Measurements from ENCODE around the gene DAAM1. TPM values are rescaled to one million over a fixed set of nuclear protein-coding genes. Genes with fewer than 3 reads are reported as not detected.

DAAM1 gene
- total RNA-seq, 1 experiment from 2014 or later = 30.4 TPM

DNA sequence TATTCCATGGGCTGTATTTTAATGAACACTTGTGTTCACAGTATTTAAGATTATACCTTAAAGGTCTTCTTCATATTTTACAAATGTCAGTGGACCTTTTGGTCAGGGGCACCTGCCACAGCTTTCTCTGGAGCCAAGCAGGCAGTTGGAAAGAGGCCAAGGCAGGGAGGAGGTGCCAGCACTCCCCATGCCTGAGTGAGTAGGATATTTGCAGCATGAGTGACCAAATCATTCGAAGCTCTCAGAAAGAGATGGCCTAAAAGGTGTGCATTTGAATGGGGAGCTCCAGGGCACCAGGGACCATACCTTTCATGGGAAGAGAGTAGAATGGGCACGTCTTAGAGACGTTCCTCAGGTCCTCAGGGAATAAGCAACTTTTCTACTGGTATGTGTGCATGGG is 155.1 kb downstream of the DAAM1 start:
- Mint-ChIP-seq H3K4me1 (peaks cover 65% of the 10 kb centered on the region), H3K27me3 (ENCODE audit: low read depth) (no peaks in the 10 kb centered on the region), H3K36me3 (peaks cover 7% of the 10 kb centered on the region), H3K9me3 (no peaks in the 10 kb centered on the region), H3K27ac (no peak overlapping the region), H3K4me3 (no peak overlapping the region)
- POLR2A ChIA-PET = no interaction called here
- TF ChIP-seq CREM (CRISPR knock-in tag; IDR thresholded peaks at IDR 0.05) = no peak
- CTCF ChIA-PET = interaction anchor here (1.5 kb wide), 1 partner anchor 101 kb away, joined by 5 read pairs; no protein-coding TSS in a partner anchor
- DNase-seq (ENCODE audit: low spot score) = no peak
- peak; percentile 48 for ATAC-seq

DNA sequence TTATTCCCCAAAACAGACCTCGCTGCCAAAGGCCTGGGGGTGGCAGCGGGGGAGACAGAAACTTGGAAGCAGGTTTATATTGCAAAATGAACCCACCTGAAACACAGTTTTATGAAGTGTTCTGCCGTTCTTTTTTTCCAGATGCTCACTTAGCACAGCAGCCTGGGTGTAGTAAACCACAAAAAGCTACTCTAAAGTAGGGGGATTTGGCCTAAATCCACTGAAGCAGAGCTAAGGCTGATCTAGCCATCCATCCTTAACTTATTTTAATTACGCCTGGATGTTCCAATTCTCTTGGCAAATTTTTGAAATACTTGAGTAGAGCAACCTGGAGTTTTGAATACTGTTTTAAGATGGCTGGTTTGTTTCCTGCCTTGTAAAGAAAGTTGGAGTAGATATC is 155.5 kb downstream of the DAAM1 start:
- no peak for DNase-seq (ENCODE audit: low spot score)
- peak; percentile 13; the same call in 1 of the 2 replicates for ATAC-seq
- H3K9me3 Mint-ChIP-seq = no peaks in the 10 kb centered on the region
- H3K4me3 Mint-ChIP-seq = no peak overlapping the region
- ChIA-PET CTCF (interaction anchor here (1.5 kb wide), 1 partner anchor 100 kb away, joined by 5 read pairs; no protein-coding TSS in a partner anchor), POLR2A (no interaction called here)
- no peak overlapping the region for H3K27ac Mint-ChIP-seq
- H3K4me1 Mint-ChIP-seq = peaks cover 61% of the 10 kb centered on the region
- no peaks in the 10 kb centered on the region for H3K27me3 Mint-ChIP-seq (ENCODE audit: low read depth)
- H3K36me3 Mint-ChIP-seq = peaks cover 7% of the 10 kb centered on the region
- TF ChIP-seq NR2C2 (CRISPR knock-in tag; IDR thresholded peaks at IDR 0.05) (no peak), ZNF416 (CRISPR knock-in tag; IDR thresholded peaks at IDR 0.05) (no peak), TEAD1 (CRISPR knock-in tag; IDR thresholded peaks at IDR 0.05) (no peak), ZBTB21 (CRISPR knock-in tag; IDR thresholded peaks at IDR 0.05; ENCODE audit: borderline replicate concordance) (no peak), RELA (CRISPR knock-in tag; IDR thresholded peaks at IDR 0.05; ENCODE audit: borderline replicate concordance) (no peak), NR1H2 (CRISPR knock-in tag; IDR thresholded peaks at IDR 0.05) (no peak), GABPB1 (CRISPR knock-in tag; IDR thresholded peaks at IDR 0.05) (no peak), JAZF1 (CRISPR knock-in tag; IDR thresholded peaks at IDR 0.05) (no peak), ZNF121 (CRISPR knock-in tag; IDR thresholded peaks at IDR 0.05) (no peak)
- TF ChIP-seq, protein P1, sequence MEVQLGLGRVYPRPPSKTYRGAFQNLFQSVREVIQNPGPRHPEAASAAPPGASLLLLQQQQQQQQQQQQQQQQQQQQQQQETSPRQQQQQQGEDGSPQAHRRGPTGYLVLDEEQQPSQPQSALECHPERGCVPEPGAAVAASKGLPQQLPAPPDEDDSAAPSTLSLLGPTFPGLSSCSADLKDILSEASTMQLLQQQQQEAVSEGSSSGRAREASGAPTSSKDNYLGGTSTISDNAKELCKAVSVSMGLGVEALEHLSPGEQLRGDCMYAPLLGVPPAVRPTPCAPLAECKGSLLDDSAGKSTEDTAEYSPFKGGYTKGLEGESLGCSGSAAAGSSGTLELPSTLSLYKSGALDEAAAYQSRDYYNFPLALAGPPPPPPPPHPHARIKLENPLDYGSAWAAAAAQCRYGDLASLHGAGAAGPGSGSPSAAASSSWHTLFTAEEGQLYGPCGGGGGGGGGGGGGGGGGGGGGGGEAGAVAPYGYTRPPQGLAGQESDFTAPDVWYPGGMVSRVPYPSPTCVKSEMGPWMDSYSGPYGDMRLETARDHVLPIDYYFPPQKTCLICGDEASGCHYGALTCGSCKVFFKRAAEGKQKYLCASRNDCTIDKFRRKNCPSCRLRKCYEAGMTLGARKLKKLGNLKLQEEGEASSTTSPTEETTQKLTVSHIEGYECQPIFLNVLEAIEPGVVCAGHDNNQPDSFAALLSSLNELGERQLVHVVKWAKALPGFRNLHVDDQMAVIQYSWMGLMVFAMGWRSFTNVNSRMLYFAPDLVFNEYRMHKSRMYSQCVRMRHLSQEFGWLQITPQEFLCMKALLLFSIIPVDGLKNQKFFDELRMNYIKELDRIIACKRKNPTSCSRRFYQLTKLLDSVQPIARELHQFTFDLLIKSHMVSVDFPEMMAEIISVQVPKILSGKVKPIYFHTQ (CRISPR knock-in tag; IDR thresholded peaks at IDR 0.05) = no peak
- TF ChIP-seq, protein P2, sequence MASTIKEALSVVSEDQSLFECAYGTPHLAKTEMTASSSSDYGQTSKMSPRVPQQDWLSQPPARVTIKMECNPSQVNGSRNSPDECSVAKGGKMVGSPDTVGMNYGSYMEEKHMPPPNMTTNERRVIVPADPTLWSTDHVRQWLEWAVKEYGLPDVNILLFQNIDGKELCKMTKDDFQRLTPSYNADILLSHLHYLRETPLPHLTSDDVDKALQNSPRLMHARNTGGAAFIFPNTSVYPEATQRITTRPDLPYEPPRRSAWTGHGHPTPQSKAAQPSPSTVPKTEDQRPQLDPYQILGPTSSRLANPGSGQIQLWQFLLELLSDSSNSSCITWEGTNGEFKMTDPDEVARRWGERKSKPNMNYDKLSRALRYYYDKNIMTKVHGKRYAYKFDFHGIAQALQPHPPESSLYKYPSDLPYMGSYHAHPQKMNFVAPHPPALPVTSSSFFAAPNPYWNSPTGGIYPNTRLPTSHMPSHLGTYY (CRISPR knock-in tag; IDR thresholded peaks at IDR 0.05) = no peak
- TF ChIP-seq, protein P3, sequence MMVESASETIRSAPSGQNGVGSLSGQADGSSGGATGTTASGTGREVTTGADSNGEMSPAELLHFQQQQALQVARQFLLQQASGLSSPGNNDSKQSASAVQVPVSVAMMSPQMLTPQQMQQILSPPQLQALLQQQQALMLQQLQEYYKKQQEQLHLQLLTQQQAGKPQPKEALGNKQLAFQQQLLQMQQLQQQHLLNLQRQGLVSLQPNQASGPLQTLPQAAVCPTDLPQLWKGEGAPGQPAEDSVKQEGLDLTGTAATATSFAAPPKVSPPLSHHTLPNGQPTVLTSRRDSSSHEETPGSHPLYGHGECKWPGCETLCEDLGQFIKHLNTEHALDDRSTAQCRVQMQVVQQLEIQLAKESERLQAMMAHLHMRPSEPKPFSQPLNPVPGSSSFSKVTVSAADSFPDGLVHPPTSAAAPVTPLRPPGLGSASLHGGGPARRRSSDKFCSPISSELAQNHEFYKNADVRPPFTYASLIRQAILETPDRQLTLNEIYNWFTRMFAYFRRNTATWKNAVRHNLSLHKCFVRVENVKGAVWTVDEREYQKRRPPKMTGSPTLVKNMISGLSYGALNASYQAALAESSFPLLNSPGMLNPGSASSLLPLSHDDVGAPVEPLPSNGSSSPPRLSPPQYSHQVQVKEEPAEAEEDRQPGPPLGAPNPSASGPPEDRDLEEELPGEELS (CRISPR knock-in tag; IDR thresholded peaks at IDR 0.05) = no peak
- TF ChIP-seq, protein P4, sequence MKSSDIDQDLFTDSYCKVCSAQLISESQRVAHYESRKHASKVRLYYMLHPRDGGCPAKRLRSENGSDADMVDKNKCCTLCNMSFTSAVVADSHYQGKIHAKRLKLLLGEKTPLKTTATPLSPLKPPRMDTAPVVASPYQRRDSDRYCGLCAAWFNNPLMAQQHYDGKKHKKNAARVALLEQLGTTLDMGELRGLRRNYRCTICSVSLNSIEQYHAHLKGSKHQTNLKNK (CRISPR knock-in tag; IDR thresholded peaks at IDR 0.05) = no peak
- TF ChIP-seq, protein P5, sequence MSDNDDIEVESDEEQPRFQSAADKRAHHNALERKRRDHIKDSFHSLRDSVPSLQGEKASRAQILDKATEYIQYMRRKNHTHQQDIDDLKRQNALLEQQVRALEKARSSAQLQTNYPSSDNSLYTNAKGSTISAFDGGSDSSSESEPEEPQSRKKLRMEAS (CRISPR knock-in tag; IDR thresholded peaks at IDR 0.05) = no peak
- TF ChIP-seq, protein P6, sequence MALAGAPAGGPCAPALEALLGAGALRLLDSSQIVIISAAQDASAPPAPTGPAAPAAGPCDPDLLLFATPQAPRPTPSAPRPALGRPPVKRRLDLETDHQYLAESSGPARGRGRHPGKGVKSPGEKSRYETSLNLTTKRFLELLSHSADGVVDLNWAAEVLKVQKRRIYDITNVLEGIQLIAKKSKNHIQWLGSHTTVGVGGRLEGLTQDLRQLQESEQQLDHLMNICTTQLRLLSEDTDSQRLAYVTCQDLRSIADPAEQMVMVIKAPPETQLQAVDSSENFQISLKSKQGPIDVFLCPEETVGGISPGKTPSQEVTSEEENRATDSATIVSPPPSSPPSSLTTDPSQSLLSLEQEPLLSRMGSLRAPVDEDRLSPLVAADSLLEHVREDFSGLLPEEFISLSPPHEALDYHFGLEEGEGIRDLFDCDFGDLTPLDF (CRISPR knock-in tag; IDR thresholded peaks at IDR 0.05) = no peak
- TF ChIP-seq, protein P7, sequence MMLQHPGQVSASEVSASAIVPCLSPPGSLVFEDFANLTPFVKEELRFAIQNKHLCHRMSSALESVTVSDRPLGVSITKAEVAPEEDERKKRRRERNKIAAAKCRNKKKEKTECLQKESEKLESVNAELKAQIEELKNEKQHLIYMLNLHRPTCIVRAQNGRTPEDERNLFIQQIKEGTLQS (CRISPR knock-in tag; conservative IDR thresholded peaks at IDR 0.05) = no peak
- TF ChIP-seq, protein P8, sequence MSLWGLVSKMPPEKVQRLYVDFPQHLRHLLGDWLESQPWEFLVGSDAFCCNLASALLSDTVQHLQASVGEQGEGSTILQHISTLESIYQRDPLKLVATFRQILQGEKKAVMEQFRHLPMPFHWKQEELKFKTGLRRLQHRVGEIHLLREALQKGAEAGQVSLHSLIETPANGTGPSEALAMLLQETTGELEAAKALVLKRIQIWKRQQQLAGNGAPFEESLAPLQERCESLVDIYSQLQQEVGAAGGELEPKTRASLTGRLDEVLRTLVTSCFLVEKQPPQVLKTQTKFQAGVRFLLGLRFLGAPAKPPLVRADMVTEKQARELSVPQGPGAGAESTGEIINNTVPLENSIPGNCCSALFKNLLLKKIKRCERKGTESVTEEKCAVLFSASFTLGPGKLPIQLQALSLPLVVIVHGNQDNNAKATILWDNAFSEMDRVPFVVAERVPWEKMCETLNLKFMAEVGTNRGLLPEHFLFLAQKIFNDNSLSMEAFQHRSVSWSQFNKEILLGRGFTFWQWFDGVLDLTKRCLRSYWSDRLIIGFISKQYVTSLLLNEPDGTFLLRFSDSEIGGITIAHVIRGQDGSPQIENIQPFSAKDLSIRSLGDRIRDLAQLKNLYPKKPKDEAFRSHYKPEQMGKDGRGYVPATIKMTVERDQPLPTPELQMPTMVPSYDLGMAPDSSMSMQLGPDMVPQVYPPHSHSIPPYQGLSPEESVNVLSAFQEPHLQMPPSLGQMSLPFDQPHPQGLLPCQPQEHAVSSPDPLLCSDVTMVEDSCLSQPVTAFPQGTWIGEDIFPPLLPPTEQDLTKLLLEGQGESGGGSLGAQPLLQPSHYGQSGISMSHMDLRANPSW (CRISPR knock-in tag; conservative IDR thresholded peaks at IDR 0.05; ENCODE audit: low read depth) = no peak
- TF ChIP-seq, protein P9, sequence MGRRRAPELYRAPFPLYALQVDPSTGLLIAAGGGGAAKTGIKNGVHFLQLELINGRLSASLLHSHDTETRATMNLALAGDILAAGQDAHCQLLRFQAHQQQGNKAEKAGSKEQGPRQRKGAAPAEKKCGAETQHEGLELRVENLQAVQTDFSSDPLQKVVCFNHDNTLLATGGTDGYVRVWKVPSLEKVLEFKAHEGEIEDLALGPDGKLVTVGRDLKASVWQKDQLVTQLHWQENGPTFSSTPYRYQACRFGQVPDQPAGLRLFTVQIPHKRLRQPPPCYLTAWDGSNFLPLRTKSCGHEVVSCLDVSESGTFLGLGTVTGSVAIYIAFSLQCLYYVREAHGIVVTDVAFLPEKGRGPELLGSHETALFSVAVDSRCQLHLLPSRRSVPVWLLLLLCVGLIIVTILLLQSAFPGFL (CRISPR knock-in tag; IDR thresholded peaks at IDR 0.05; ENCODE audit: borderline replicate concordance) = no peak
